NCI-H128 (cell line): ENCODE measurements around the gene PCDHGA1.

Experiments used
- DNase-seq: peaks from one replicate; lab custom pipeline; 2025; ENCODE audit not compliant: unreplicated experiment; lab: John Stamatoyannopoulos, UW

Gene PCDHGA1

GRCh38 chr5:141439411-141440141 is 109.3 kb downstream of the PCDHGA1 start:
- no peak for DNase-seq

GRCh38 chr5:141440341-141440740 is 110.0 kb downstream of the PCDHGA1 start:
- no peak for DNase-seq

- DNase-seq, result no peak
These were observed 111.4 kb downstream of the PCDHGA1 start for GRCh38 chr5:141441571-141442170.

GRCh38 chr5:141465351-141465750 is 135.0 kb downstream of the PCDHGA1 start:
- no peak for DNase-seq

- DNase-seq, result peak; percentile 14
These were observed 145.4 kb downstream of the PCDHGA1 start, which contains the start of gene PCDHGC3 for GRCh38 chr5:141475625-141476131. Gene PCDHGC3 (plus strand): TSS chr5:141475966. CDS start chr5:141476117, 151 bp downstream.

GRCh38 chr5:141476132-141476911 is 146.0 kb downstream of the PCDHGA1 start:
- no peak for DNase-seq

GRCh38 chr5:141477044-141477575 is 146.8 kb downstream of the PCDHGA1 start:
- DNase-seq, result no peak

- DNase-seq, result no peak
These were observed 147.5 kb downstream of the PCDHGA1 start for GRCh38 chr5:141477815-141478214.

GRCh38 chr5:141478321-141478945 is 148.1 kb downstream of the PCDHGA1 start:
- DNase-seq, result no peak

GRCh38 chr5:141479776-141480175 is 149.5 kb downstream of the PCDHGA1 start:
- no peak for DNase-seq

GRCh38 chr5:141483902-141484301 is 153.6 kb downstream of the PCDHGA1 start:
- peak; percentile 15 for DNase-seq

- DNase-seq, result no peak
These were observed 154.0 kb downstream of the PCDHGA1 start for GRCh38 chr5:141484310-141484640.

- DNase-seq, result no peak
These were observed 154.5 kb downstream of the PCDHGA1 start, which contains the start of gene PCDHGC4 for GRCh38 chr5:141484641-141485311. Gene PCDHGC4 (plus strand): TSS chr5:141485030. CDS start chr5:141485174, 144 bp downstream.

GRCh38 chr5:141485321-141486055 is 155.2 kb downstream of the PCDHGA1 start:
- no peak for DNase-seq

- no peak for DNase-seq
These were observed 155.8 kb downstream of the PCDHGA1 start for GRCh38 chr5:141486091-141486490.

GRCh38 chr5:141487131-141487530 is 156.8 kb downstream of the PCDHGA1 start:
- DNase-seq, result no peak

- DNase-seq, result no peak
These were observed 158.6 kb downstream of the PCDHGA1 start, which contains the start of gene PCDHGC5 for GRCh38 chr5:141488591-141489561. Gene PCDHGC5 (plus strand): TSS chr5:141489081. CDS start chr5:141489241, 160 bp downstream.

- DNase-seq, result no peak
These were observed 159.5 kb downstream of the PCDHGA1 start for GRCh38 chr5:141489841-141490240.
